Activated CD4-positive, CD25-positive, alpha-beta regulatory T cell (primary cell): ENCODE measurements around the gene ZDHHC14.

Source experiments
- DNase-seq, 4 experiments: peaks; one replicate each; lab custom pipeline; 2025; lab: John Stamatoyannopoulos, UW

Gene ZDHHC14

GRCh38 chr6:157602521-157603295 is 221.7 kb downstream of the ZDHHC14 start:
- DNase-seq: no peak

- no peak for DNase-seq
These were observed 222.4 kb downstream of the ZDHHC14 start for GRCh38 chr6:157603314-157603940.

GRCh38 chr6:157603971-157604370 is 223.0 kb downstream of the ZDHHC14 start:
- no peak for DNase-seq

GRCh38 chr6:157604816-157605215 is 223.8 kb downstream of the ZDHHC14 start:
- no peak for DNase-seq

GRCh38 chr6:157605484-157605883 is 224.5 kb downstream of the ZDHHC14 start:
- DNase-seq: no peak

- no peak for DNase-seq
These were observed 225.5 kb downstream of the ZDHHC14 start for GRCh38 chr6:157606516-157606915.

- DNase-seq: no peak
These were observed 226.5 kb downstream of the ZDHHC14 start for GRCh38 chr6:157607317-157608109.

- no peak for DNase-seq
These were observed 227.5 kb downstream of the ZDHHC14 start for GRCh38 chr6:157608221-157609075.

- no peak for DNase-seq
These were observed 228.1 kb downstream of the ZDHHC14 start for GRCh38 chr6:157609117-157609516.

GRCh38 chr6:157609556-157609955 is 228.6 kb downstream of the ZDHHC14 start:
- DNase-seq: no peak

GRCh38 chr6:157610451-157610999 is 229.5 kb downstream of the ZDHHC14 start:
- no peak for DNase-seq

- no peak for DNase-seq
These were observed 230.4 kb downstream of the ZDHHC14 start for GRCh38 chr6:157611406-157611805.

GRCh38 chr6:157613011-157613522 is 232.1 kb downstream of the ZDHHC14 start:
- DNase-seq: no peak

GRCh38 chr6:157614026-157614568 is 233.1 kb downstream of the ZDHHC14 start:
- no peak for DNase-seq

- DNase-seq: no peak
These were observed 234.4 kb downstream of the ZDHHC14 start for GRCh38 chr6:157615420-157615769.

- no peak for DNase-seq
These were observed 235.0 kb downstream of the ZDHHC14 start for GRCh38 chr6:157615951-157616350.

- DNase-seq: no peak
These were observed 240.0 kb downstream of the ZDHHC14 start for GRCh38 chr6:157620944-157621343.

- no peak for DNase-seq
These were observed 240.4 kb downstream of the ZDHHC14 start for GRCh38 chr6:157621406-157621805.

- DNase-seq: no peak
These were observed 241.4 kb downstream of the ZDHHC14 start for GRCh38 chr6:157622427-157622826.

- DNase-seq: no peak
These were observed 244.1 kb downstream of the ZDHHC14 start for GRCh38 chr6:157625111-157625510.

GRCh38 chr6:157625764-157626163 is 244.8 kb downstream of the ZDHHC14 start:
- no peak for DNase-seq
